ENCODE results near the gene SVEP1.

Gene SVEP1

DNA sequence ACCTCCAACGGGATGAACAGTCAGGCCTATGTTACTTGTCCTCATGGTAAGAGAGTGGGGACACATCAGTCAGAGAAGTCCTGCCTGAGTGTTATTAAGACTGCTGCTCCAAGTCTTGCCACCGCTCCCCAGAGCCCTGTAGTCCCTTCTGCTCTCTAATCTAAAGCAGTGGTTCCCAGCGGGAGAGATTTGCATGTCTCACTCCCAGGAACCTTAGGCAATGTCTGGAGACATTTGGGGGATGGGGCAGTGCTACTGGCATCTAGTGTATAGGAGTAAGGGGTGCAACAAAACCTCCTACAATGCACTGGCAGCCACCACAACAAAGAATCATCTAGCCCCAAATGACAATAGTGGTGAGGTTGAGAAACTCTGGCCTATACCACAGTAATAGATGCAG lies 2.6 kb upstream of the SVEP1 start:
- no peak for DNase-seq (ENCODE audit: low spot score)
- TF ChIP-seq, protein P1, sequence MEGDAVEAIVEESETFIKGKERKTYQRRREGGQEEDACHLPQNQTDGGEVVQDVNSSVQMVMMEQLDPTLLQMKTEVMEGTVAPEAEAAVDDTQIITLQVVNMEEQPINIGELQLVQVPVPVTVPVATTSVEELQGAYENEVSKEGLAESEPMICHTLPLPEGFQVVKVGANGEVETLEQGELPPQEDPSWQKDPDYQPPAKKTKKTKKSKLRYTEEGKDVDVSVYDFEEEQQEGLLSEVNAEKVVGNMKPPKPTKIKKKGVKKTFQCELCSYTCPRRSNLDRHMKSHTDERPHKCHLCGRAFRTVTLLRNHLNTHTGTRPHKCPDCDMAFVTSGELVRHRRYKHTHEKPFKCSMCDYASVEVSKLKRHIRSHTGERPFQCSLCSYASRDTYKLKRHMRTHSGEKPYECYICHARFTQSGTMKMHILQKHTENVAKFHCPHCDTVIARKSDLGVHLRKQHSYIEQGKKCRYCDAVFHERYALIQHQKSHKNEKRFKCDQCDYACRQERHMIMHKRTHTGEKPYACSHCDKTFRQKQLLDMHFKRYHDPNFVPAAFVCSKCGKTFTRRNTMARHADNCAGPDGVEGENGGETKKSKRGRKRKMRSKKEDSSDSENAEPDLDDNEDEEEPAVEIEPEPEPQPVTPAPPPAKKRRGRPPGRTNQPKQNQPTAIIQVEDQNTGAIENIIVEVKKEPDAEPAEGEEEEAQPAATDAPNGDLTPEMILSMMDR (IDR thresholded peaks at IDR 0.05; ENCODE audit: borderline replicate concordance, control extremely low read depth, extremely low read depth, insufficient read depth, missing control alignments): no peak
- in situ Hi-C loops (cut with MboI; ENCODE audit: low sequenced_read_pairs, unreplicated experiment): no loop called here

DNA sequence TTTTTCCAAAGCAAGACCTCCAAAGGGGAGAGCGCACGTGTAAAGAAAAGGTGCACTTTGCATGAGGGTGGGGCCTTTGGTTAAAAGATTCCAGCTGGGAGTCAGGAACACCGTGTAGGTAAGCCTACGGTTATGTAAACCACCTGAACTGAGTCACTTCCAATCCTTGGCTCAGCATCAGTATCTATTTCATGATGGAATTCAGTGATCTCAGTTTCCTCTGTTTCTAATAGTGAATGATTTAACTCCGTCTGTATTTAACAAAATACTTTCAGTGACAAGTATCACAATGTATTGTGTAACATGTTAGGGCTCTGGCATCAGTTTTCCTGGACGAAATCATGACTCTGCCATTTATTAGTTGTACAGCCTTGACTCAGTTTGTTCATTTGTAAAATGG lies 1.3 kb upstream of the SVEP1 start:
- TF ChIP-seq, protein P1 (IDR thresholded peaks at IDR 0.05; ENCODE audit: borderline replicate concordance, control extremely low read depth, extremely low read depth, insufficient read depth, missing control alignments): no peak
- in situ Hi-C loops (cut with MboI; ENCODE audit: low sequenced_read_pairs, unreplicated experiment): no loop called here
- DNase-seq (ENCODE audit: low spot score): no peak

DNA sequence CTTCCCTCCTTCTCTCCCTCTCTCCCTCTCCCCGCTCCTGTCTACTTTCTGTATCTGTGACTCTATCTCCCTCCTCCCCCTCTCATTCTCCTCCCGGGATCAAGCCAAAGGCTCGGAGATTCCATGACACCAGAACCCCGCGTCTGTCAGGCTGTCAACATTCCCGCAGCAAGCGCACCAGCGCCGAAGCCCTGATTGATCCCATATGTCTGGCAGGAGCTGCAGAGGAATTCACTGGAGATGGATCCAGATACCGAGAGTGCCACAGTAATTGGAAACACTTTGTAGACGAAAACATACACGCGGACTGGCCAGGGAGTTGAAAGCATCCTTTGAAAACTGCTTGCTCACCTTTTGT lies 300 bp upstream of the SVEP1 start:
- TF ChIP-seq, protein P1 (IDR thresholded peaks at IDR 0.05; ENCODE audit: borderline replicate concordance, control extremely low read depth, extremely low read depth, insufficient read depth, missing control alignments): no peak
- no peak for DNase-seq (ENCODE audit: low spot score)
- in situ Hi-C loops (cut with MboI; ENCODE audit: low sequenced_read_pairs, unreplicated experiment): no loop called here

DNA sequence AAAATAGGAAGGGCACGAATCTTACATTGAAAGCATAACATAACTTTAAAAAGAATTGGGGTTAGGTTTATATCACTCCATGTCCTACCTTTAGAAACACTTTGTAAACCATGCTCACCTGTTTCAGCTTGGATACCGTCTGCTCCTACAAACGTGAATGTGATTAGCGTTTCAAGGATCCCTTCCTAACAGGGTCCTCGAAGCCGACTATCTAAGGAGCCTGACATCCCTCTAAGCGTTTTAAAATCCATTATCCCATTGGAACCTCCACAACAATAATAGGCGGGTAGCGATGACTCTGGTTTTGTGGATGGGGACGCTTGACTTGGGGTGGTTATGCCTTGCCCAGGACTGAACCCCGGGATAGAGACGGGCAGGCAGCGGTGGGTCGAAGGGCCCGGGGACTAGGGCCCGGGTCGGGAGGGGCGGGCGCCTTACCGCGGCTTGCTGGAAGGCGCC lies 937 bp downstream of the SVEP1 start:
- in situ Hi-C loops (cut with MboI; ENCODE audit: low sequenced_read_pairs, unreplicated experiment): no loop called here
- DNase-seq (ENCODE audit: low spot score): no peak
- TF ChIP-seq, protein P1 (IDR thresholded peaks at IDR 0.05; ENCODE audit: borderline replicate concordance, control extremely low read depth, extremely low read depth, insufficient read depth, missing control alignments): no peak

DNA sequence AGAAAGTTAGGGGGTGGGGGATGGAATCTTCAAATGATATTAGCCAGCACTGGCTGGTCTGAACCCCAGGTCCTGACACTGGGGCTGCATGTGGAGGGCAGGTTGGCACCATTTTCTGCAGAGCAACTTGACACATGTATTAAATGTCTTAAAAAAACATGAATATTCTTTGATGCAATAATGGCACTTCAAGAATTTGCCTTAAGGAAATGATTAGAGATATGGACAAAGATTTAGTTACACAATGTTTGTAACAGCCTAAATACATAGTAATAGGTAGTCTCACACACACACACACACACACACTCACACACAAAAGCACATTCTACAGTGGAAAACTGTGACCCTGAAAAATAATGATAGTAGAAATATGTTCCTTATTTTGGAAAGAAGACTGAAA lies 3.6 kb downstream of the SVEP1 start:
- DNase-seq (ENCODE audit: low spot score): no peak
- in situ Hi-C loops (cut with MboI; ENCODE audit: low sequenced_read_pairs, unreplicated experiment): no loop called here
- TF ChIP-seq, protein P1 (IDR thresholded peaks at IDR 0.05; ENCODE audit: borderline replicate concordance, control extremely low read depth, extremely low read depth, insufficient read depth, missing control alignments): no peak

DNA sequence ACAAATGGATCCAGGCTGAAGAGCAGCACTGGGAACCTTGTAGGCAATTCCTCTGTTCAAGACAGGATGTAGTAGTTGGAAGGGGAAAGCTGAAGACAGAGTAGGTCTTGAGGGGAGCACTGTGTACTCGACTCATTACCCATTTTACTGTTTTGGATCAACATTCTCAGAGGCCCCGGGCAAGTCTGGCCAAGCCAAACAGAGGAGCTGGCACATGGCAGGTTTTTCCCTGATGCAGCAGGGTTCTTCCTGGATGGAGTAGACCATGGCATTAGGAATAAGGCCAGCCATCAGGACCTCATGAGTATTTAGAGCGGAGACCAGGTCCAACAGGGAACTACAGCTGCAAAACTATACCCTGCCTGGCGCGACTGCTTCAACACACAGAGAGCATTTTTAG lies 4.4 kb downstream of the SVEP1 start:
- DNase-seq (ENCODE audit: low spot score): no peak

More for the DNA sequence above, 4.4 kb downstream of the SVEP1 start:
- in situ Hi-C loops (cut with MboI; ENCODE audit: low sequenced_read_pairs, unreplicated experiment): no loop called here
- TF ChIP-seq, protein P1 (IDR thresholded peaks at IDR 0.05; ENCODE audit: borderline replicate concordance, control extremely low read depth, extremely low read depth, insufficient read depth, missing control alignments): no peak

Measured in GM13976 (cell line).